SK-N-SH (cell line): ENCODE measurements around the gene NEK10. TPM values are rescaled to one million over a fixed set of nuclear protein-coding genes. Genes with fewer than 3 reads are reported as not detected.

Experiments
- CTCF ChIA-PET: fragments of 300-600, 350-600 bp; formaldehyde crosslinking; extraction: SDS; loops from one replicate; lab custom pipeline; 2021; lab: Yijun Ruan, JAX
- POLR2A ChIA-PET: fragments of 350-600 bp; sonication (Branson Sonifier 250); formaldehyde crosslinking; extraction: SDS; loops from one replicate; lab custom pipeline; 2020; ENCODE audit warnings: antibody characterized with exemption, inconsistent platforms; lab: Yijun Ruan, JAX
- DNase-seq: peaks from one replicate; pipeline ENCODE4 v3.0.0; 2012
- H2AFZ ChIP-seq: fragments of 200-600 bp; sonication (generic); 2 replicates; pipeline ENCODE4 v1.8.1; 2016; ENCODE audit warnings: antibody characterized with exemption, mild to moderate bottlenecking, low read depth
- H3F3A ChIP-seq: fragments of 200-600 bp; sonication (generic); replicated peaks from 2 replicates; pipeline ENCODE3; 2016; ENCODE audit warnings: antibody characterized with exemption, mild to moderate bottlenecking; ENCODE audit not compliant: insufficient read depth
- H3K27ac ChIP-seq, 2 experiments: fragments of 200-500 bp in 1 of 2; fragments of 200-600 bp in 1 of 2; sonication (Bioruptor generic) in 1 of 2; sonication (generic), shearing (Covaris generic) in 1 of 2; 2 replicates each; pipeline versions ENCODE4 v1.5.1 to v1.6.1; 2014 to 2016; ENCODE audit warnings: low read depth in 2 of 2, inconsistent platforms in 1 of 2, low read length in 1 of 2, mild to moderate bottlenecking in 1 of 2, mixed read lengths in 1 of 2
- H3K27me3 ChIP-seq: fragments of 200-600 bp; sonication (generic), shearing (Covaris generic); 2 replicates; pipeline ENCODE4 v1.6.1; 2016; ENCODE audit warnings: mixed run types; ENCODE audit not compliant: insufficient read depth
- H3K36me3 ChIP-seq, 2 experiments: fragments of 200-500 bp in 1 of 2; fragments of 200-600 bp in 1 of 2; sonication (Bioruptor generic) in 1 of 2; sonication (generic) in 1 of 2; replicated peaks in 1 of 2; 2 replicates each; pipeline versions ENCODE3 to v1.5.1; 2014 to 2016; ENCODE audit warnings: low read length in 1 of 2, mild to moderate bottlenecking in 1 of 2; ENCODE audit not compliant: insufficient read depth in 2 of 2, control insufficient read depth in 1 of 2
- H3K4me1 ChIP-seq, 2 experiments: fragments of 200-500 bp in 1 of 2; fragments of 200-600 bp in 1 of 2; sonication (Bioruptor generic) in 1 of 2; sonication (generic), shearing (Covaris generic) in 1 of 2; 2 replicates each; pipeline versions ENCODE4 v1.5.1 to v1.6.1; 2014 to 2016; ENCODE audit warnings: low read depth in 1 of 2, low read length in 1 of 2, mixed run types in 1 of 2; ENCODE audit not compliant: insufficient read depth in 2 of 2, control insufficient read depth in 1 of 2
- H3K4me2 ChIP-seq: fragments of 200-600 bp; sonication (generic), shearing (Covaris generic); 2 replicates; pipeline ENCODE4 v1.6.1; 2017; ENCODE audit warnings: mixed run types
- H3K4me3 ChIP-seq, 2 experiments: fragments of 200-500 bp in 1 of 2; fragments of 200-600 bp in 1 of 2; sonication (Bioruptor generic) in 1 of 2; sonication (generic), shearing (Covaris generic) in 1 of 2; 2 replicates each; pipeline versions ENCODE4 v1.5.1 to v1.8.1; 2014 to 2016; ENCODE audit warnings: low read depth in 2 of 2, inconsistent platforms in 1 of 2, low read length in 1 of 2, mild to moderate bottlenecking in 1 of 2, mixed read lengths in 1 of 2, moderate library complexity in 1 of 2
- H3K79me2 ChIP-seq: fragments of 200-600 bp; sonication (generic); 2 replicates; pipeline ENCODE4 v1.8.1; 2017; ENCODE audit warnings: mild to moderate bottlenecking; ENCODE audit not compliant: insufficient read depth
- H3K9ac ChIP-seq: fragments of 200-600 bp; sonication (generic); 2 replicates; pipeline ENCODE4 v1.6.1; 2017; ENCODE audit warnings: mixed run types
- H3K9me2 ChIP-seq: fragments of 200-600 bp; sonication (generic); 2 replicates; pipeline ENCODE4 v1.6.1; 2017; ENCODE audit warnings: mixed run types
- H3K9me3 ChIP-seq: fragments of 200-600 bp; sonication (generic); 2 replicates; pipeline ENCODE4 v1.6.1; 2017; ENCODE audit warnings: mixed run types, mild to moderate bottlenecking, moderate library complexity
- H4K20me1 ChIP-seq: fragments of 200-600 bp; sonication (generic); 2 replicates; pipeline ENCODE4 v1.6.1; 2017; ENCODE audit warnings: mild to moderate bottlenecking, mixed run types; ENCODE audit not compliant: insufficient read depth
- CHD2 ChIP-seq: fragments of 150-350 bp; IDR thresholded peaks from 2 replicates; pipeline ENCODE4 v1.6.1; 2018; ENCODE audit warnings: low read length; ENCODE audit not compliant: partially characterized antibody
- CTCF ChIP-seq: fragments of 200-600 bp; sonication (generic); IDR thresholded peaks from 2 replicates; pipeline ENCODE4 v1.6.1; 2017; ENCODE audit warnings: antibody characterized with exemption, mild to moderate bottlenecking, moderate library complexity
- EP300 ChIP-seq, 2 experiments: IDR thresholded peaks; 2 replicates each; pipeline versions ENCODE4 v1.4.0 to v1.6.1; 2012; ENCODE audit warnings: borderline replicate concordance in 1 of 2, low read depth in 1 of 2, low read length in 1 of 2
- FOSL2 ChIP-seq: IDR thresholded peaks from 2 replicates; pipeline ENCODE4 v1.4.0; 2012; ENCODE audit warnings: low read depth, mild to moderate bottlenecking, moderate library complexity, borderline replicate concordance
- FOXJ3 ChIP-seq: sonication (generic); formaldehyde crosslinking; IDR thresholded peaks from 2 replicates; pipeline ENCODE4 v1.5.1; 2020; ENCODE audit warnings: mild to moderate bottlenecking, missing genetic modification reagents
- FOXM1 ChIP-seq: IDR thresholded peaks from 2 replicates; pipeline ENCODE4 v1.4.0; 2012; ENCODE audit warnings: low read depth, mild to moderate bottlenecking
- IRF3 ChIP-seq: fragments of 150-350 bp; IDR thresholded peaks from 2 replicates; pipeline ENCODE4 v1.6.1; 2016; ENCODE audit warnings: mild to moderate bottlenecking, low read depth, low read length
- JUND ChIP-seq: IDR thresholded peaks from 2 replicates; pipeline ENCODE4 v1.4.0; 2012
- NFIC ChIP-seq: IDR thresholded peaks from 2 replicates; pipeline ENCODE4 v1.4.0; 2012; ENCODE audit warnings: borderline replicate concordance
- NRF1 ChIP-seq: IDR thresholded peaks from 2 replicates; pipeline ENCODE4 v1.6.1; 2012; ENCODE audit warnings: low read depth, mild to moderate bottlenecking, low read length
- PBX3 ChIP-seq: IDR thresholded peaks from 2 replicates; pipeline ENCODE4; 2012
- POLR2AphosphoS5 ChIP-seq: IDR thresholded peaks from 2 replicates; pipeline ENCODE4 v1.6.1; 2012; ENCODE audit warnings: low read depth, low read length
- RAD21 ChIP-seq: IDR thresholded peaks from 2 replicates; pipeline ENCODE4 v1.6.1; 2012; ENCODE audit warnings: mild to moderate bottlenecking, low read length
- REST ChIP-seq: IDR thresholded peaks from 2 replicates; pipeline ENCODE4 v1.6.1; 2012; ENCODE audit warnings: mild to moderate bottlenecking, low read depth, low read length, moderate library complexity
- RXRA ChIP-seq: IDR thresholded peaks from 2 replicates; pipeline ENCODE4 v1.4.0; 2012; ENCODE audit warnings: low read depth, mild to moderate bottlenecking, borderline replicate concordance
- SIN3A ChIP-seq: IDR thresholded peaks from 2 replicates; pipeline ENCODE4 v1.6.1; 2012; ENCODE audit warnings: low read depth, mild to moderate bottlenecking, low read length, moderate library complexity, borderline replicate concordance
- TAF1 ChIP-seq: IDR thresholded peaks from 2 replicates; pipeline ENCODE4 v1.6.1; 2012; ENCODE audit warnings: low read depth, mild to moderate bottlenecking, low read length, moderate library complexity, borderline replicate concordance
- TEAD4 ChIP-seq: IDR thresholded peaks from 2 replicates; pipeline ENCODE4 v1.4.0; 2012; ENCODE audit warnings: mild to moderate bottlenecking, borderline replicate concordance; ENCODE audit not compliant: insufficient read depth
- USF2 ChIP-seq: fragments of 150-350 bp; IDR thresholded peaks from 2 replicates; pipeline ENCODE4 v1.6.1; 2017; ENCODE audit warnings: antibody characterized with exemption, low read length, low read depth, borderline replicate concordance
- YY1 ChIP-seq: IDR thresholded peaks from 2 replicates; pipeline ENCODE4 v1.4.0; 2012; ENCODE audit warnings: low read depth, mild to moderate bottlenecking
- WGBS: methylation state at CpG from one replicate; pipeline ENCODE4 v1.1.6; 2017; ENCODE audit warnings: low lambda C conversion rate; 5-methylcytosine and 5-hydroxymethylcytosine counted together
- polyA plus RNA-seq, 3 experiments: library from polyadenylated mRNA; depleted of rRNA; stranded (reverse); fragments of >200 nt; gene quantifications; 2 replicates each; pipeline ENCODE4 v1.2.3, GENCODE V29; 2012

The NEK10 gene
- polyA plus RNA-seq, 1 of the 3 experiments (the other 2 are of a cell fraction) = 1.0 TPM

GRCh38 chr3:27110020-27110419 is 259.2 kb downstream of the NEK10 start:
- H3K79me2 ChIP-seq = no peaks in the 10 kb centered on the region
- no peak overlapping the region for H3K4me2 ChIP-seq
- no peak overlapping the region for H2AFZ ChIP-seq
- H3K4me1 ChIP-seq = no peaks in the 10 kb centered on the region
- no peaks in the 10 kb centered on the region for H3K27me3 ChIP-seq
- no peaks in the 10 kb centered on the region for H3K9me2 ChIP-seq
- H3F3A ChIP-seq = no peaks in the 10 kb centered on the region
- no peak for TF ChIP-seq JUND
- TF ChIP-seq REST = no peak
- TF ChIP-seq RAD21 = no peak
- TF ChIP-seq EP300 (IDR thresholded peaks at IDR 0.05; ENCODE audit: borderline replicate concordance in 1 of 2, low read depth in 1 of 2, low read length in 1 of 2) = no peak
- TF ChIP-seq FOSL2 = no peak
- no peak for TF ChIP-seq FOXM1
- no peak for TF ChIP-seq NFIC
- no peak for TF ChIP-seq TAF1
- no peak for TF ChIP-seq RXRA
- no peak for TF ChIP-seq YY1
- no peak for TF ChIP-seq USF2
- no peak for DNase-seq
- 27% methylated on average over 3 of the region's 3 CpGs for WGBS
- no peaks in the 10 kb centered on the region for H3K9me3 ChIP-seq
- POLR2A ChIA-PET = no interaction called here
- H3K4me3 ChIP-seq = no peak overlapping the region
- H3K9ac ChIP-seq = no peak overlapping the region
- H4K20me1 ChIP-seq = no peaks in the 10 kb centered on the region
- CTCF ChIA-PET = no interaction called here
- no peaks in the 10 kb centered on the region for H3K36me3 ChIP-seq
- no peak overlapping the region for H3K27ac ChIP-seq

- Histone ChIP-seq H3K36me3 (no peaks in the 10 kb centered on the region), H3K27ac (no peak overlapping the region), H3K4me3 (no peak overlapping the region), H3K27me3 (no peaks in the 10 kb centered on the region), H3K9me2 (no peaks in the 10 kb centered on the region), H4K20me1 (no peaks in the 10 kb centered on the region), H3K4me2 (no peak overlapping the region), H3K9ac (no peak overlapping the region), H3K9me3 (no peaks in the 10 kb centered on the region), H3K4me1 (no peaks in the 10 kb centered on the region), H2AFZ (no peak overlapping the region), H3K79me2 (no peaks in the 10 kb centered on the region), H3F3A (no peaks in the 10 kb centered on the region)
- ChIA-PET POLR2A (no interaction called here), CTCF (no interaction called here)
- WGBS = 39% methylated on average over 4 of the region's 4 CpGs
- DNase-seq = no peak
- TF ChIP-seq SIN3A (no peak), IRF3 (no peak), PBX3 (no peak), TEAD4 (no peak), CTCF (no peak), TAF1 (no peak), FOXJ3 (CRISPR knock-in tag) (no peak), CHD2 (no peak), NFIC (no peak), POLR2AphosphoS5 (no peak), NRF1 (no peak), FOXM1 (no peak)
Observed at GRCh38 chr3:27108322-27108721, 260.9 kb downstream of the NEK10 start.
